Measurements from ENCODE around the gene CUX1. TPM values are rescaled to one million over a fixed set of nuclear protein-coding genes. Genes with fewer than 3 reads are reported as not detected.

The CUX1 gene
- total RNA-seq, 1 experiment from 2014 or later, result 53.5 TPM

DNA sequence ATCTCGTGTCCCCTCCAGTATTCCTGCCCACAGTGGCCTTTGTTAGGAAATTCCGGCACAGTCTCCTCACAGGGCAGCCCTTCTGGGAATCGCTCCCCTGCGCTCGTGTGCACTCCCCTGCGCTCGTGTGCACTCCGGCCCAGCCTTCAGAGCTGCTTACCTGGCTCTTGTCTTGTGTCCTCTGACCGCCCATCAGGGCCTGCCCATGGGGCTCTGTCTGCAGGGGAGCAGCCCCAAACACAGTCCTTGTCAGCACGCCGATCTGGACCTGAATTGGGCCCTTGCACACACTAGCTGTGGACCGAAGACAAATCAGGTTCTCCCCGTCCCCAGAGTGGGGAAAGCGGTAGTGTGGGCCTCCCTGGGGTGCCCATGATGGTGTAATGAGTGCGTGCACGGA lies 179.4 kb downstream of the CUX1 start:
- WGBS (ENCODE audit: extremely low coverage, insufficient read length, low lambda C conversion rate), result no CpG with 5 or more reads among the region's 16 CpGs
- Histone ChIP-seq H2AFZ (ENCODE audit: low read length) (no peak overlapping the region), H3K23ac (ENCODE audit: insufficient read length, low read depth, low read length) (no peak overlapping the region), H3T11ph (ENCODE audit: low read length) (no peak overlapping the region), H2BK20ac (ENCODE audit: low read depth, low read length, poor library complexity, severe bottlenecking) (no peak overlapping the region), H3K27ac (ENCODE audit: insufficient read length, low read depth, low read length) (no peak overlapping the region), H3K9me3 (ENCODE audit: control insufficient read depth, low read depth, low read length) (no peaks in the 10 kb centered on the region), H3K79me1 (ENCODE audit: insufficient read depth, low read depth, low read length, poor library complexity, severe bottlenecking) (peaks cover 6% of the 10 kb centered on the region), H4K91ac (ENCODE audit: insufficient read length, low read depth, low read length) (no peak overlapping the region), H2BK15ac (ENCODE audit: low read depth, low read length) (no peak overlapping the region), H2AK5ac (ENCODE audit: insufficient read length, low read length) (no peak overlapping the region), H3K56ac (ENCODE audit: insufficient read length, low read depth, low read length) (no peak overlapping the region), H2BK12ac (ENCODE audit: insufficient read length, low read depth, low read length) (no peak overlapping the region), H2BK120ac (ENCODE audit: low read depth, low read length, poor library complexity, severe bottlenecking) (no peak overlapping the region), H3K23me2 (ENCODE audit: insufficient read length, low read depth, low read length, poor library complexity, severe bottlenecking) (no peaks in the 10 kb centered on the region), H4K5ac (ENCODE audit: insufficient read length, low read depth, low read length) (no peak overlapping the region), H3K4ac (ENCODE audit: low read depth, low read length) (no peak overlapping the region), H4K8ac (replicated peaks; ENCODE audit: insufficient read length, low read depth, low read length) (no peak overlapping the region), H2BK5ac (ENCODE audit: insufficient read length, low read length) (no peak overlapping the region), H3K4me2 (ENCODE audit: insufficient read depth, insufficient read length, low read length) (no peak overlapping the region), H3K79me2 (ENCODE audit: insufficient read depth, low read length) (peaks cover 6% of the 10 kb centered on the region; the same call in 1 of the 2 replicates), H3K18ac (ENCODE audit: insufficient read length, low read depth, low read length) (no peak overlapping the region), H4K20me1 (ENCODE audit: control insufficient read depth, insufficient read depth, insufficient read length) (no peaks in the 10 kb centered on the region), H3K14ac (ENCODE audit: insufficient read depth, low read length) (no peak overlapping the region; the same call in 1 of the 2 replicates), H3K4me1 (ENCODE audit: insufficient read depth, low read length) (peaks cover 3% of the 10 kb centered on the region; the same call in 1 of the 2 replicates), H3K9ac (ENCODE audit: extremely low read depth, insufficient read length, low read length) (no peak overlapping the region), H3K27me3 (ENCODE audit: insufficient read depth, low read length) (no peaks in the 10 kb centered on the region)
- peak overlapping the region; percentile 52 to 85 (median 61); a peak in 5 of 7 replicates for H3K27ac Mint-ChIP-seq
- no peak overlapping the region; a peak in 1 of 5 replicates for H3K4me3 Mint-ChIP-seq
- H3K27me3 Mint-ChIP-seq (ENCODE audit: low read depth), result no peaks in the 10 kb centered on the region; the same call in 1 of the 2 replicates
- no peak for DNase-seq
- H3K36me3 Mint-ChIP-seq (ENCODE audit: insufficient read depth in 1 of 3, low read depth in 3 of 3), result no peaks in the 10 kb centered on the region; a peak in 3 of 7 replicates
- H3K4me1 Mint-ChIP-seq, result peaks cover 16 to 29% of the 10 kb centered on the region in 2 experiments
- H3K9me3 Mint-ChIP-seq, result no peaks in the 10 kb centered on the region; a peak in 1 of 5 replicates
- TF ChIP-seq, protein P1, sequence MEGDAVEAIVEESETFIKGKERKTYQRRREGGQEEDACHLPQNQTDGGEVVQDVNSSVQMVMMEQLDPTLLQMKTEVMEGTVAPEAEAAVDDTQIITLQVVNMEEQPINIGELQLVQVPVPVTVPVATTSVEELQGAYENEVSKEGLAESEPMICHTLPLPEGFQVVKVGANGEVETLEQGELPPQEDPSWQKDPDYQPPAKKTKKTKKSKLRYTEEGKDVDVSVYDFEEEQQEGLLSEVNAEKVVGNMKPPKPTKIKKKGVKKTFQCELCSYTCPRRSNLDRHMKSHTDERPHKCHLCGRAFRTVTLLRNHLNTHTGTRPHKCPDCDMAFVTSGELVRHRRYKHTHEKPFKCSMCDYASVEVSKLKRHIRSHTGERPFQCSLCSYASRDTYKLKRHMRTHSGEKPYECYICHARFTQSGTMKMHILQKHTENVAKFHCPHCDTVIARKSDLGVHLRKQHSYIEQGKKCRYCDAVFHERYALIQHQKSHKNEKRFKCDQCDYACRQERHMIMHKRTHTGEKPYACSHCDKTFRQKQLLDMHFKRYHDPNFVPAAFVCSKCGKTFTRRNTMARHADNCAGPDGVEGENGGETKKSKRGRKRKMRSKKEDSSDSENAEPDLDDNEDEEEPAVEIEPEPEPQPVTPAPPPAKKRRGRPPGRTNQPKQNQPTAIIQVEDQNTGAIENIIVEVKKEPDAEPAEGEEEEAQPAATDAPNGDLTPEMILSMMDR (conservative IDR thresholded peaks at IDR 0.05), result no peak

Data from H9 (cell line).